ENCODE results near the gene AFF1. TPM values are rescaled to one million over a fixed set of nuclear protein-coding genes. Genes with fewer than 3 reads are reported as not detected.

The AFF1 gene
- total RNA-seq, 2 experiments from 2014 or later = 47.3 to 57.8 TPM

- no peak overlapping the region for H3K4me3 Mint-ChIP-seq
- ChIA-PET CTCF (no interaction called here), POLR2A (no interaction called here)
- no peak for ATAC-seq
- intact Hi-C loops (cut with DNase I, micrococcal nuclease) = loop anchor here (5.0 to 10.0 kb wide), 3 partner anchors 224 to 336 kb away; partner anchors contain the start of gene PTPN13 (in 1 of the 2)
- no peaks in the 10 kb centered on the region for H3K9me3 Mint-ChIP-seq (ENCODE audit: low read depth)
- peak; percentile 20 for DNase-seq
- H3K27me3 Mint-ChIP-seq = peaks cover 3% of the 10 kb centered on the region
- H3K36me3 Mint-ChIP-seq (ENCODE audit: low read depth) = no peaks in the 10 kb centered on the region
- H3K4me1 Mint-ChIP-seq = no peaks in the 10 kb centered on the region
- no peak overlapping the region for H3K27ac Mint-ChIP-seq
Measured at GRCh38 chr4:86898562-86898961, 36.2 kb upstream of the AFF1 start.

GRCh38 chr4:86901864-86902263 lies 32.9 kb upstream of the AFF1 start:
- DNase-seq (no peak), ATAC-seq (no peak)
- no peaks in the 10 kb centered on the region for H3K36me3 Mint-ChIP-seq (ENCODE audit: low read depth)
- intact Hi-C loops (cut with DNase I, micrococcal nuclease) = no loop called here
- peaks cover 4% of the 10 kb centered on the region for H3K27me3 Mint-ChIP-seq
- H3K4me3 Mint-ChIP-seq = no peak overlapping the region
- ChIA-PET CTCF (interaction anchor here (0.7 to 5.4 kb wide), 3 partner anchors 9 to 406 kb away, joined by 3 to 19 read pairs (median 3); no protein-coding TSS in a partner anchor), POLR2A (no interaction called here)
- H3K9me3 Mint-ChIP-seq (ENCODE audit: low read depth) = no peaks in the 10 kb centered on the region
- no peaks in the 10 kb centered on the region for H3K4me1 Mint-ChIP-seq
- no peak overlapping the region for H3K27ac Mint-ChIP-seq

- H3K36me3 Mint-ChIP-seq (ENCODE audit: low read depth) = no peaks in the 10 kb centered on the region
- no peaks in the 10 kb centered on the region for H3K9me3 Mint-ChIP-seq (ENCODE audit: low read depth)
- no peak overlapping the region for H3K27ac Mint-ChIP-seq
- no peak overlapping the region for H3K4me3 Mint-ChIP-seq
- intact Hi-C loops (cut with DNase I, micrococcal nuclease) = no loop called here
- peaks cover 4% of the 10 kb centered on the region for H3K27me3 Mint-ChIP-seq
- CTCF ChIA-PET = interaction anchor here (1.5 kb wide), 1 partner anchor 12 kb away, joined by 5 read pairs; no protein-coding TSS in a partner anchor
- POLR2A ChIA-PET = no interaction called here
- H3K4me1 Mint-ChIP-seq = peaks cover 20% of the 10 kb centered on the region
- ATAC-seq (no peak), DNase-seq (no peak)
Measured at GRCh38 chr4:86908251-86908657, 26.6 kb upstream of the AFF1 start.

- POLR2A ChIA-PET = interaction anchor here (1.2 kb wide), 1 partner anchor 26 kb away, joined by 3 read pairs; no protein-coding TSS in a partner anchor
- no peak overlapping the region for H3K4me3 Mint-ChIP-seq
- H3K27me3 Mint-ChIP-seq = no peaks in the 10 kb centered on the region
- intact Hi-C loops (cut with DNase I, micrococcal nuclease) = no loop called here
- H3K36me3 Mint-ChIP-seq (ENCODE audit: low read depth) = no peaks in the 10 kb centered on the region
- CTCF ChIA-PET = interaction anchor here (0.6 to 4.5 kb wide), 6 partner anchors 10 to 861 kb away, joined by 3 to 15 read pairs (median 3); no protein-coding TSS in a partner anchor
- no peak overlapping the region for H3K27ac Mint-ChIP-seq
- no peaks in the 10 kb centered on the region for H3K9me3 Mint-ChIP-seq (ENCODE audit: low read depth)
- ATAC-seq (no peak), DNase-seq (no peak)
- H3K4me1 Mint-ChIP-seq = peaks cover 20% of the 10 kb centered on the region
Measured at GRCh38 chr4:86909546-86910295, 25.1 kb upstream of the AFF1 start.

GRCh38 chr4:86910369-86910768 lies 24.4 kb upstream of the AFF1 start:
- no peak for ATAC-seq
- no peaks in the 10 kb centered on the region for H3K27me3 Mint-ChIP-seq
- H3K4me3 Mint-ChIP-seq = no peak overlapping the region
- H3K4me1 Mint-ChIP-seq = peaks cover 20% of the 10 kb centered on the region
- POLR2A ChIA-PET = interaction anchor here (1.2 kb wide), 1 partner anchor 26 kb away, joined by 3 read pairs; no protein-coding TSS in a partner anchor
- CTCF ChIA-PET = interaction anchor here (0.6 to 4.5 kb wide), 4 partner anchors 10 to 523 kb away, joined by 3 to 15 read pairs (median 4); no protein-coding TSS in a partner anchor
- no peaks in the 10 kb centered on the region for H3K36me3 Mint-ChIP-seq (ENCODE audit: low read depth)
- no peak for DNase-seq
- H3K27ac Mint-ChIP-seq = no peak overlapping the region
- intact Hi-C loops (cut with DNase I, micrococcal nuclease) = no loop called here
- H3K9me3 Mint-ChIP-seq (ENCODE audit: low read depth) = no peaks in the 10 kb centered on the region

- Mint-ChIP-seq H3K4me1 (peaks cover 20% of the 10 kb centered on the region), H3K36me3 (ENCODE audit: low read depth) (no peaks in the 10 kb centered on the region), H3K9me3 (ENCODE audit: low read depth) (no peaks in the 10 kb centered on the region), H3K27me3 (no peaks in the 10 kb centered on the region), H3K4me3 (no peak overlapping the region), H3K27ac (no peak overlapping the region)
- DNase-seq (no peak), ATAC-seq (no peak)
- intact Hi-C loops (cut with DNase I, micrococcal nuclease) = no loop called here
- ChIA-PET CTCF (interaction anchor here (0.6 to 4.5 kb wide), 4 partner anchors 9 to 239 kb away, joined by 3 to 15 read pairs (median 4); no protein-coding TSS in a partner anchor), POLR2A (interaction anchor here (1.2 kb wide), 1 partner anchor 25 kb away, joined by 3 read pairs; no protein-coding TSS in a partner anchor)
Measured at GRCh38 chr4:86910820-86911684, 23.8 kb upstream of the AFF1 start.

GRCh38 chr4:86916392-86916791 lies 18.4 kb upstream of the AFF1 start:
- Mint-ChIP-seq H3K27me3 (no peaks in the 10 kb centered on the region), H3K27ac (no peak overlapping the region), H3K4me3 (no peak overlapping the region), H3K4me1 (peaks cover 2% of the 10 kb centered on the region), H3K36me3 (ENCODE audit: low read depth) (no peaks in the 10 kb centered on the region), H3K9me3 (ENCODE audit: low read depth) (no peaks in the 10 kb centered on the region)
- ChIA-PET CTCF (interaction anchor here (0.7 to 1.1 kb wide), 3 partner anchors 11 to 296 kb away, joined by 3 read pairs; no protein-coding TSS in a partner anchor), POLR2A (interaction anchor here (0.5 kb wide), 1 partner anchor 470 kb away, joined by 4 read pairs; no protein-coding TSS in a partner anchor)
- intact Hi-C loops (cut with DNase I, micrococcal nuclease) = no loop called here
- no peak for DNase-seq
- ATAC-seq = no peak

- Mint-ChIP-seq H3K9me3 (ENCODE audit: low read depth) (no peaks in the 10 kb centered on the region), H3K4me1 (peaks cover under 1% of the 10 kb centered on the region), H3K27ac (no peak overlapping the region), H3K27me3 (no peaks in the 10 kb centered on the region), H3K4me3 (no peak overlapping the region), H3K36me3 (ENCODE audit: low read depth) (no peaks in the 10 kb centered on the region)
- ChIA-PET CTCF (interaction anchor here (0.7 to 1.1 kb wide), 3 partner anchors 12 to 295 kb away, joined by 3 read pairs; no protein-coding TSS in a partner anchor), POLR2A (no interaction called here)
- intact Hi-C loops (cut with DNase I, micrococcal nuclease) = no loop called here
- ATAC-seq = no peak
- DNase-seq = no peak
Measured at GRCh38 chr4:86917212-86918039, 17.4 kb upstream of the AFF1 start.

- intact Hi-C loops (cut with DNase I, micrococcal nuclease) = no loop called here
- POLR2A ChIA-PET = no interaction called here
Measured at GRCh38 chr4:86918539-86919072, 16.2 kb upstream of the AFF1 start.

GRCh38 chr4:86919561-86920223 lies 15.1 kb upstream of the AFF1 start:
- Mint-ChIP-seq H3K9me3 (ENCODE audit: low read depth) (no peaks in the 10 kb centered on the region), H3K36me3 (ENCODE audit: low read depth) (no peaks in the 10 kb centered on the region), H3K27ac (no peak overlapping the region), H3K4me1 (peaks cover 2% of the 10 kb centered on the region), H3K27me3 (no peaks in the 10 kb centered on the region), H3K4me3 (no peak overlapping the region)
- POLR2A ChIA-PET = no interaction called here
- DNase-seq (no peak), ATAC-seq (no peak)
- CTCF ChIA-PET = interaction anchor here (0.6 to 6.6 kb wide), 12 partner anchors 8 to 308 kb away, joined by 3 to 91 read pairs (median 3); no protein-coding TSS in a partner anchor
- intact Hi-C loops (cut with DNase I, micrococcal nuclease) = loop anchor here in 1 of 2 experiments (5.0 kb wide), 1 partner anchor 233 kb away; no protein-coding TSS in a partner anchor

More at GRCh38 chr4:86918539-86919072, 16.2 kb upstream of the AFF1 start:
- Mint-ChIP-seq H3K36me3 (ENCODE audit: low read depth) (no peaks in the 10 kb centered on the region), H3K4me3 (no peak overlapping the region), H3K4me1 (peaks cover 2% of the 10 kb centered on the region), H3K27me3 (no peaks in the 10 kb centered on the region), H3K9me3 (ENCODE audit: low read depth) (no peaks in the 10 kb centered on the region), H3K27ac (no peak overlapping the region)
- no peak for ATAC-seq
- no peak for DNase-seq
- CTCF ChIA-PET = interaction anchor here (0.6 kb wide), 1 partner anchor 149 kb away, joined by 3 read pairs; no protein-coding TSS in a partner anchor
